OCI-LY7 (cell line): ENCODE data around the gene DUSP7. TPM values are rescaled to one million over a fixed set of nuclear protein-coding genes. Genes with fewer than 3 reads are reported as not detected.

Source experiments
- BruUV-seq: library from RNA; stranded (reverse); fragments of 400-500 nt; replicated peaks from 2 replicates; lab custom pipeline; 2021; lab: Mats Ljungman, UMichigan
- CTCF ChIA-PET: fragments of 300-600 bp; sonication (Branson Sonifier 250); formaldehyde crosslinking; loops from one replicate; lab custom pipeline; 2022; ENCODE audit warnings: antibody characterized with exemption; ENCODE audit not compliant: unreplicated experiment; lab: Charles Lee
- POLR2A ChIA-PET: fragments of 300-600 bp; sonication (Branson Sonifier 250); formaldehyde crosslinking; loops from one replicate; lab custom pipeline; 2022; ENCODE audit warnings: antibody characterized with exemption; lab: Charles Lee
- DNase-seq: peaks from one replicate; pipeline ENCODE4 v3.0.0-alpha.2; 2015; ENCODE audit warnings: low spot score
- H2AFZ ChIP-seq: fragments of 200-600 bp; sonication (generic), shearing (Covaris generic); 2 replicates; pipeline ENCODE4 v1.6.1; 2014; ENCODE audit warnings: mild to moderate bottlenecking, antibody characterized with exemption, low read length, moderate library complexity
- H3K27ac ChIP-seq: fragments of 200-600 bp; sonication (generic); 2 replicates; pipeline ENCODE4 v1.5.1; 2014; ENCODE audit warnings: mixed run types, low read depth, mild to moderate bottlenecking, moderate library complexity, low read length, inconsistent platforms; ENCODE audit not compliant: poor library complexity, severe bottlenecking
- H3K36me3 ChIP-seq: fragments of 200-600 bp; sonication (generic); 2 replicates; pipeline ENCODE4 v1.6.1; 2014; ENCODE audit warnings: mild to moderate bottlenecking, antibody characterized with exemption, low read length, moderate library complexity, mixed read lengths; ENCODE audit not compliant: insufficient read depth
- H3K4me1 ChIP-seq: fragments of 200-600 bp; sonication (generic); 2 replicates; pipeline ENCODE4 v1.5.1; 2014; ENCODE audit warnings: mild to moderate bottlenecking, low read length; ENCODE audit not compliant: insufficient read depth, poor library complexity, severe bottlenecking
- H3K4me2 ChIP-seq: fragments of 200-600 bp; sonication (generic); 2 replicates; pipeline ENCODE4 v1.6.1; 2014; ENCODE audit warnings: mild to moderate bottlenecking, low read length
- H3K4me3 ChIP-seq: fragments of 200-600 bp; sonication (generic); 2 replicates; pipeline ENCODE4 v1.5.1; 2014; ENCODE audit warnings: mild to moderate bottlenecking, low read depth, low read length; ENCODE audit not compliant: poor library complexity, severe bottlenecking
- H3K79me2 ChIP-seq: fragments of 200-600 bp; sonication (generic); 2 replicates; pipeline ENCODE4 v1.6.1; 2016; ENCODE audit warnings: low read depth, mild to moderate bottlenecking, low read length, moderate library complexity, mixed read lengths; ENCODE audit not compliant: insufficient read depth
- H3K9me2 ChIP-seq: fragments of 200-600 bp; sonication (generic); 2 replicates; pipeline ENCODE4 v1.6.1; 2016; ENCODE audit warnings: mild to moderate bottlenecking, low read length, mixed read lengths; ENCODE audit not compliant: insufficient read depth
- H3K9me3 ChIP-seq: fragments of 200-600 bp; sonication (generic); 2 replicates; pipeline ENCODE4 v1.6.1; 2014; ENCODE audit warnings: mild to moderate bottlenecking, mixed run types, low read length, mixed read lengths
- H4K20me1 ChIP-seq: fragments of 200-600 bp; sonication (generic); 2 replicates; pipeline ENCODE4 v1.6.1; 2014; ENCODE audit warnings: mild to moderate bottlenecking, antibody characterized with exemption, low read length, moderate library complexity, mixed read lengths; ENCODE audit not compliant: insufficient read depth
- EZH2phosphoT487 ChIP-seq: fragments of 200-600 bp; sonication (generic); IDR thresholded peaks from 2 replicates; pipeline ENCODE4 v1.6.1; 2018; ENCODE audit warnings: low read depth, borderline replicate concordance, mild to moderate bottlenecking, mixed run types, antibody characterized with exemption, low read length, moderate library complexity, mixed read lengths
- intact Hi-C: fragments of 100-400 bp; cut with micrococcal nuclease; formaldehyde crosslinking; loops from one replicate; pipeline ENCODE4 v1.10.0; 2022; ENCODE audit not compliant: unreplicated experiment
- total RNA-seq, 2 experiments: library from RNA; depleted of rRNA in 1 of 2; stranded (reverse); fragments of >200 nt in 1 of 2; shearing (Covaris generic) in 1 of 2; gene quantifications; 2 replicates each; pipeline ENCODE4 v1.2.3, GENCODE V29; 2014 to 2022
- TF ChIP-seq, protein P1 (sequence below): fragments of 200-600 bp; sonication (generic); conservative IDR thresholded peaks from 2 replicates; pipeline ENCODE4 v1.5.1; 2014; ENCODE audit warnings: mild to moderate bottlenecking, antibody characterized with exemption, low read length, moderate library complexity, mixed read lengths

Gene DUSP7
- total RNA-seq, 2 experiments from 2014 or later, result 11.4 to 14.4 TPM

DNA sequence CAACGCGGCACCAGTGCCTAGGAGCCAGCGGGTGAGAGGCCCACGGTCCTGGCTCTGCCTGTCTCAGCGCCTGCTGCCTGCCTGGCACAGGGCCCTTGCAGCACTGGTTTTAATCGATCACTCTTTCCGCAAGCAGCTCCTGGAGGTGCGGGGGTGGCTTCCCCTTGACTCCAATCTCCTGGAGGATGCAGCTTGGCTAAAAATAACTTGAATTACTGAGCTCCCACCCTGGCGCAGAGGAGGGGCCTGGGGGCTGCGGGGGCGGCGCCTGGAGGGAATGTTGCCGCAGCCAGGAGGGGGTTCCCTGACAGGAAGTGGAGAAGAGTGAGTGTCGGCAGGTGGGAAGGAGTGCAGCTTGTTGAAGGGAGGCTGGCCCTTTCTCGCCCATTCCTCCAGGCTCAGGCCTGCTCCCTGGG is 50.8 kb downstream of the DUSP7 start:
- BruUV-seq, result no TSS peak
- Histone ChIP-seq H3K4me2 (no peak overlapping the region), H3K9me3 (no peaks in the 10 kb centered on the region), H4K20me1 (no peaks in the 10 kb centered on the region), H3K4me1 (peaks cover 15% of the 10 kb centered on the region), H3K4me3 (no peak overlapping the region), H3K79me2 (no peaks in the 10 kb centered on the region), H3K36me3 (no peaks in the 10 kb centered on the region), H2AFZ (no peak overlapping the region; the same call in 1 of the 2 replicates), H3K27ac (no peak overlapping the region), H3K9me2 (no peaks in the 10 kb centered on the region)
- no peak for DNase-seq
- TF ChIP-seq, protein P1, sequence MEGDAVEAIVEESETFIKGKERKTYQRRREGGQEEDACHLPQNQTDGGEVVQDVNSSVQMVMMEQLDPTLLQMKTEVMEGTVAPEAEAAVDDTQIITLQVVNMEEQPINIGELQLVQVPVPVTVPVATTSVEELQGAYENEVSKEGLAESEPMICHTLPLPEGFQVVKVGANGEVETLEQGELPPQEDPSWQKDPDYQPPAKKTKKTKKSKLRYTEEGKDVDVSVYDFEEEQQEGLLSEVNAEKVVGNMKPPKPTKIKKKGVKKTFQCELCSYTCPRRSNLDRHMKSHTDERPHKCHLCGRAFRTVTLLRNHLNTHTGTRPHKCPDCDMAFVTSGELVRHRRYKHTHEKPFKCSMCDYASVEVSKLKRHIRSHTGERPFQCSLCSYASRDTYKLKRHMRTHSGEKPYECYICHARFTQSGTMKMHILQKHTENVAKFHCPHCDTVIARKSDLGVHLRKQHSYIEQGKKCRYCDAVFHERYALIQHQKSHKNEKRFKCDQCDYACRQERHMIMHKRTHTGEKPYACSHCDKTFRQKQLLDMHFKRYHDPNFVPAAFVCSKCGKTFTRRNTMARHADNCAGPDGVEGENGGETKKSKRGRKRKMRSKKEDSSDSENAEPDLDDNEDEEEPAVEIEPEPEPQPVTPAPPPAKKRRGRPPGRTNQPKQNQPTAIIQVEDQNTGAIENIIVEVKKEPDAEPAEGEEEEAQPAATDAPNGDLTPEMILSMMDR, result no peak
- TF ChIP-seq EZH2phosphoT487, result no peak
- intact Hi-C loops, result no loop called here
- ChIA-PET CTCF (no interaction called here), POLR2A (no interaction called here)

DNA sequence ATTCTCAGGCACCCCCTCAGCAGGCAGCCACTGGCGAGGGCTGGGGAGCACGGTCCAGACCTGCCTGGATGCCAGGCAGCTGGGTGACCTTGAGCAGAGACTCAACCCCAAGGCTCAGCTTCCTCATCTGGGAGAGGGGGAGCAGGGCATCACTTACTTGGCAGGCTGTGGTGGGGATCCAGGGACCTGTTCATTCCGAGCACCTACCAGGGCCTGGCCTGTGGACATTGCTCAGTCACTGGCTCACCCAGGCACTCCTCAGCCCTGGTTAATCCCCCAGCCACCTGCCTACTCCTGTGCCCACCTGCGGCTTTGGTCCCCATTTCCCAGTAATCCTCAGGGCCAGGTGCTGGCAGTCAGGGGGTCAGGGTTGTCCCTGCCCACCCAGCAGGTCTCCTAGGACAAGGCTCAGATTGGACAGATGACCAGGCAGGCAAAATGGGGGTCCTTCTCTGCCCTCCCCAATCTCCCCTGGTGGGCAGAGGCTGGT is 51.4 kb downstream of the DUSP7 start:
- POLR2A ChIA-PET, result interaction anchor here (1.3 kb wide), 1 partner anchor 48 kb away, joined by 3 read pairs; no protein-coding TSS in a partner anchor
- no TSS peak for BruUV-seq
- H3K9me2 ChIP-seq, result no peaks in the 10 kb centered on the region
- H3K79me2 ChIP-seq, result no peaks in the 10 kb centered on the region
- peaks cover 15% of the 10 kb centered on the region for H3K4me1 ChIP-seq
- no peak overlapping the region for H3K4me3 ChIP-seq
- H3K4me2 ChIP-seq, result no peak overlapping the region
- no peaks in the 10 kb centered on the region for H3K9me3 ChIP-seq
- H3K36me3 ChIP-seq, result no peaks in the 10 kb centered on the region
- TF ChIP-seq, protein P1, result no peak
- TF ChIP-seq EZH2phosphoT487, result no peak
- DNase-seq, result no peak
- CTCF ChIA-PET, result no interaction called here
- H4K20me1 ChIP-seq, result no peaks in the 10 kb centered on the region
- intact Hi-C loops, result loop anchor here (5.0 kb wide), 1 partner anchor 442 kb away; the partner anchor contains the start of gene SEMA3G
- H2AFZ ChIP-seq, result no peak overlapping the region
- no peak overlapping the region for H3K27ac ChIP-seq

DNA sequence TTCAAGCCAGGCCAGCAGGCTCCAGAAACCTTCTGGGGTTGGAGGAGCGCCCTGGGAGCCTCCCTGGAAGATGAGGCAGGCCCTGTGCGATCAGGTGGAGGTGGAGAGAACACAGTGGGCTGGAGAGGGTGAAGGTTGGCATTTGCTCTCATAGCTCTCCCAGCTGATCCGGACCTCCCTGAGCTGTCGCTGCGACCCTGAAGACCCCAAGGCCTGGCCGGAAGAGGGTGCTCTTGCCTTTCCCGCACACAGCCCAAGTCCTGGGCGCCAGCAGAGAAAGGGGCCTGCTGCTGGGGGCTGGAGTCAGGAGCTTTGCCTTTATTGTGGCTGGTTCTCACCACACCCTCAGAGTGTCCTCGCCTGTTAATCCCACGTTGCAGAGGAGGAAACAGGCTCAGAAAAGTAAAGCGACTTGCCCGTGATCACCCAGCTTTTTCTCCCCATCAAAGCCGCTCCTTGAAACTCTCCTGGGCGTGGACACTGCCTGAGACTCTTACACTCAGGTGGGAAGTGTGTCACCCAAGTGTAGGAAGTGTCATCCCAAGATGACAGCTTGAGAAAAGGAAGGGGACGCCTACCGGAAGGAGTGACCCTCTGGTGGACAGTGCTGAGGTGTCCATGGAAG is 52.1 kb downstream of the DUSP7 start:
- BruUV-seq, result no TSS peak
- ChIA-PET CTCF (interaction anchor here (0.6 to 0.7 kb wide), 3 partner anchors 80 to 1390 kb away, joined by 3 to 5 read pairs (median 3); no protein-coding TSS in a partner anchor), POLR2A (interaction anchor here (1.3 kb wide), 1 partner anchor 49 kb away, joined by 3 read pairs; no protein-coding TSS in a partner anchor)
- H3K36me3 ChIP-seq, result no peaks in the 10 kb centered on the region
- no peaks in the 10 kb centered on the region for H3K79me2 ChIP-seq
- intact Hi-C loops, result loop anchor here (5.0 kb wide), 1 partner anchor 443 kb away; the partner anchor contains the start of gene SEMA3G
- H4K20me1 ChIP-seq, result no peaks in the 10 kb centered on the region
- no peaks in the 10 kb centered on the region for H3K9me2 ChIP-seq
- H3K27ac ChIP-seq, result no peak overlapping the region
- H2AFZ ChIP-seq, result no peak overlapping the region
- no peak overlapping the region for H3K4me3 ChIP-seq
- H3K4me1 ChIP-seq, result peaks cover 15% of the 10 kb centered on the region
- no peaks in the 10 kb centered on the region for H3K9me3 ChIP-seq
- H3K4me2 ChIP-seq, result no peak overlapping the region
- DNase-seq, result no peak
- TF ChIP-seq EZH2phosphoT487, result no peak
- TF ChIP-seq, protein P1, result no peak
